Measurements from ENCODE around the gene TRIM44.

- no peak for TF ChIP-seq CTCF (IDR thresholded peaks at IDR 0.05; ENCODE audit: low read depth, low read length, missing input control)
- no peak for TF ChIP-seq TAF1 (conservative IDR thresholded peaks at IDR 0.05)
- no peak for TF ChIP-seq GABPA (IDR thresholded peaks at IDR 0.05 in 1 of 2, conservative IDR thresholded peaks at IDR 0.05 in 1 of 2)
- TF ChIP-seq FOXA1 (IDR thresholded peaks at IDR 0.05), result no peak
- TF ChIP-seq JUND (IDR thresholded peaks at IDR 0.05), result no peak
- TF ChIP-seq ATF3 (IDR thresholded peaks at IDR 0.05), result no peak
- no peak for TF ChIP-seq RAD21 (IDR thresholded peaks at IDR 0.05)
- no peak for TF ChIP-seq YY1 (IDR thresholded peaks at IDR 0.05)
- no peak for TF ChIP-seq EGR1 (IDR thresholded peaks at IDR 0.05; ENCODE audit: low read depth in 2 of 2)
- TF ChIP-seq MAX (IDR thresholded peaks at IDR 0.05), result no peak
- TF ChIP-seq REST (IDR thresholded peaks at IDR 0.05), result no peak
Observed at GRCh38 chr11:35820614-35821013, 158.0 kb downstream of the TRIM44 start.
